NCI-H748 (cell line): ENCODE measurements around the gene ARMCX2.
"Not testable (repeated sequence)": the region's sequence is repeated elsewhere in the genome, so short reads cannot be mapped to it uniquely, and the experiment has no call there.

Experiments used
- DNase-seq: peaks from one replicate; lab custom pipeline; 2025; ENCODE audit not compliant: unreplicated experiment; lab: John Stamatoyannopoulos, UW

Gene ARMCX2

DNA sequence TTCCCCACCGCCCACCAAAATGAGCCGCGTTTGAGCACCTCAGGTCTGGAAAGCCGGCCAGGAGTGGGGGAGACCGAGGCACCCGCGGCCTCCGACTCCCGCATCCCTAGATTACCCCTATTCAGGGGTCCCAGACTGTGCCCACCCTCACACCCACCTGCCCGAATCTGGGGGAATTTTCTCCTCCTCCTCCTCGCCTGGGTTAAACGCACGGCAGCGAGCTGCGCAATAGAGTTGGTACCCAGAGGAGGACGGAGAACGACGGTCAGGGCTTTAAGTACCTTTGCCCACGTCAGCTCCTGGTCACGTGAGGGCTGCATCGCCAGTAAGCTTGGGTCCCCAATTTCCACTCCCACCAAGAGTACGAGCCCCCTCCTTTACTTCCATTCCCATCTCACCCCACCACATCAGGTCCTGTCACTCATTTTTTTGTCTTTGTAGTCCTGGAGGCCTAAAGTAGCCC lies at the start of gene ARMCX2:
Gene ARMCX2 (minus strand): TSS at position 250 of the 463 bp plus-strand sequence. CDS start 2,262 bp downstream, outside the sequence.
- DNase-seq: peak; percentile 79

DNA sequence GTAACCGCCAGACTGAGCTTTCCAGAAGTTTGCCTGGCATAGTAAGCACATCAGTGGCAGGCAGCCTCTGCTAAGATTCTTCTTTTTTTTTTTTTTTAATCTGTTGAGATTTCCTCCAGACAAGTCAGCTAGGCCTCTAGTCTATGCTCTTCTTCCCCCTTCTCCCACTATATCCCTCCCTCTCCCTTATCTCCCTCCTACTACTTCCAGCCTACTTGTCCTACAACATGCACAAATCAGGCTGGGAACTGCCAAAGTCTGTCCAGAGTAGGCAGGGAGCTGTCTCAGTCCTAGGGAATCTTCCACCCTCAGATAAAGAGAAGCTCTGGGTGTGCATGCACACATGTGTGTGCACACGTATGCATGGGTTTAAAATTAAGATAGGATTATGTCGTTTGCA lies 49.7 kb upstream of the ARMCX2 start:
- no peak for DNase-seq

DNA sequence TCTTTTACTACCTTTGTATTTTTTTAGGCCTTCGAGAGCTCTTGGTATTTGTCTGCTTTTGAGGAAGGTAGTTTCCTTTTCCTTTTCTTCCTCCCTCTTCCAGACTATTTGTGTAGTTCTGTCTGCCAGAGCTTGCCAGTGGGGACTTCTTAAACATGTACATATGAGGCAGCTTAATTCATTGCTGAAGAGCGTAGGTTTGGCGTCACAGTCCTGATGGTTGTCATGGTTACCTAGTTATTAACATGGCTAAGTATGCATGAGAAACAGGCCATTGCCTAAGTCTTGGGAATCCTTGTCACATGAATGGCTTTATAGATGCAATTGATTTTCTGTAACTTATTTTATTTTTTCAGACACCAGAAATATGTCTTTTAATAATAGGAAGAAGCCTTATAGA lies 48.5 kb upstream of the ARMCX2 start:
- DNase-seq: peak; percentile 32

DNA sequence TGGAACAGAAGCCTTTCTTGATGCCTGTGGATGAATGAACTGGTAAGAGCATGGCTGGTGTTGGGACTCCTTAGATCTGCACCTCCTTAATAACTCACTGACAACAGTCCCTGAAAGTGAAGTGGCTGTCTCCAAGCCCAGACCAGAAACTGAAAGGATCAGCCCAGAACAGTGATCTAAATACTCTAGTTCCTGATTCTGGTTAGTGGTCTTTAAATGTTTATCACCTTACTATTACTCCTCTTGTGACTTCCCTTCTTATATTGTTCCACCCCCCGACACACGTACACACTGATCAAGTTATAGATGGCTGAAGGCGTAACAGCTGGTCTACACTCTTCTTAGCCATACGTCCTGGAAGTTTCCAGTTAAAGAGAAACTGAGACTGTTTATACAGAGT lies 33.8 kb upstream of the ARMCX2 start:
- DNase-seq: no peak

- DNase-seq: no peak
Observed at GRCh38 chrX:101691835-101692234, 32.2 kb upstream of the ARMCX2 start.

- no peak for DNase-seq
Observed at GRCh38 chrX:101686574-101686973, 26.9 kb upstream of the ARMCX2 start.

DNA sequence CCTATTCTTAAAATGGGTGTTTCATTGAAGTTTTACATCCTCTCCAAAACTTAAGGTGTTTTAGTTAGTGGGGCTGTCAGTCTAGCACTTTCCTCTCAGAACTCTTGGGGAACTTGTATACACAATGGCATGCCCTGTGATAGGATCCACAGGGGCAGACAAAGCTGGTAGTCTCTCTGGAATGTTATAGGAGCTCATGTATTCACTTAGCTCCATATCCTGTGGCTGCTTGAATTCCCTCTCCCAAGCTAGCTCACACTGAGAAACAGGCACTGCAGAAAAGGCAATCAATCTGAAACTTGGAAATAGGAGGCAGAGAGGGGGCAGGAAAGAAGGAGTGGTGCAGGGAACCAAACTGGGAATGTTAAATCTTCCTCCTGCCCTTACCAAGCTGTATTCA lies 26.3 kb upstream of the ARMCX2 start:
- DNase-seq: no peak

DNA sequence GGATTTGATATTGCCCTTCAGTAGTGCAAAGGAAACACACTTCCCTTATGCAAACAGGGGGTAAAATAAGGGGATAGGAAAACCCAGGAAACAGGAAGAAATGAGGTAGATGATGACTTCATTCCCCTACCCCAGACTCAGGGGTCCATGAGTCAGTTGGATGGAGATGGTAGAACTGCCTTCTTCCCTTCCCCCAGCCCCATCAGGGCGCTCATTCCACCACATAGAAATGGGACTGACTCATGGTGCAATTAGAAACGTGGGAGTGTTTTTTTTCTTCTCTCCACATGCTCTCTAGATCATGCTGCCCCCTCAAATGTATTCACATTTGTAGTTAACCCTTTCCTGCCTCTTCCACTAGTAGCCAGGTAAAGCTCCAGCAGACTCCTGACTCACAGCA lies 23.1 kb upstream of the ARMCX2 start:
- no peak for DNase-seq

DNA sequence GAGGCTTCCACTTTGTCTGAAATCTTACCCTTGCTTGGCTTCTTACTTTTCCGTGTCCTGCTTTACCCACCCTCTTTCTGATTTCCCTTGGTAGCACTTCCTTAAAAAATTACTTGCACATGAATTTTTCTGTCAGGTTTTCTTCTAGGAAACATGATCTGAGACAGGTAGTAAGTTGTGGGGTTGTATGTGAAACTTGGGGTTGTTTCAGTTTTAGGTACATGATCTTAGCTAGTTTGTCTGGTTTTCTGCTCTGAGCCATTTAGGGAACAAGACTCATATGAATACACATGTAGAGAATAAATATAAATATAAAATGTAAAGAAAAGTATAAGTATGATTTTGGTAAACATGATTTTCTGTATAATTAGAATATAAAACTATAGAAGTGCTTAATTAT lies 17.4 kb upstream of the ARMCX2 start:
- DNase-seq: no peak

DNA sequence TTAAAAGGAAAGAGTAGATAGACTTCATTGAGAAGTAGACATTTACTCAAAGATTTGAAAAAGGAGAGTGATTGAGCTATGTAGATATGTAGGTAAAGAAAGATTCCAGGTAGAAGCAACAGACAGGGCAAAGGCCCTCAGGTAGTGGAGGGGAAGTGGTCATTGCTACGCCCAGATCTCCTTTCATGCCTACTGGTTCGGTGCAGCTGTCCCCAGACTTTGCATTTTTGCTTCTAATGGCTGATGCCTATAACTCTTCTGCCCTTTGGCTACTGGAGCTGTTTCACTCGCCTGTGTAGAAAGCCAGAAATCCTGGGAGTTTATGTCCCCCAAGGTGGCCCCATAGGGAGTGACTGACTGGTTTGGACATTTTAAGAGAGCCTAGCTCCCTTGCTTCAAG lies 16.9 kb upstream of the ARMCX2 start:
- no peak for DNase-seq

DNA sequence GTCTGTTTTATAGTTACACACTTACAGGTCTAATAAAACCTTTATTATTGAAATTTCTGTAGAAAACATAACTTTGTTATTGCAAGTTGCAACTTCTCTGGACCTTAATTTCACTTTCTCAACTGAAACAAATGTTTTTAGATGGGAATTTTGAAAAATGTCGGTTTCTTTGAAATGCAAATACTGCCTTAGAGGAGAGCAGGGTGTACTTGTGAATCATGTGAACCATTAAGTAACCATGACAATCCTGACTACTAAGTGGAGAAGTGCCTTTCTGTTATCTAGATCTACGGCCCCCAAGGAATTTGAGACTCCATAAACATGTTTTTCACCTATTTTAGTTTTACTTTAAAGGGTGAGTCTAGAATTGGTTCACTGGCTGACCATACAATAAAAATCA lies 8.5 kb upstream of the ARMCX2 start:
- DNase-seq: no peak

DNA sequence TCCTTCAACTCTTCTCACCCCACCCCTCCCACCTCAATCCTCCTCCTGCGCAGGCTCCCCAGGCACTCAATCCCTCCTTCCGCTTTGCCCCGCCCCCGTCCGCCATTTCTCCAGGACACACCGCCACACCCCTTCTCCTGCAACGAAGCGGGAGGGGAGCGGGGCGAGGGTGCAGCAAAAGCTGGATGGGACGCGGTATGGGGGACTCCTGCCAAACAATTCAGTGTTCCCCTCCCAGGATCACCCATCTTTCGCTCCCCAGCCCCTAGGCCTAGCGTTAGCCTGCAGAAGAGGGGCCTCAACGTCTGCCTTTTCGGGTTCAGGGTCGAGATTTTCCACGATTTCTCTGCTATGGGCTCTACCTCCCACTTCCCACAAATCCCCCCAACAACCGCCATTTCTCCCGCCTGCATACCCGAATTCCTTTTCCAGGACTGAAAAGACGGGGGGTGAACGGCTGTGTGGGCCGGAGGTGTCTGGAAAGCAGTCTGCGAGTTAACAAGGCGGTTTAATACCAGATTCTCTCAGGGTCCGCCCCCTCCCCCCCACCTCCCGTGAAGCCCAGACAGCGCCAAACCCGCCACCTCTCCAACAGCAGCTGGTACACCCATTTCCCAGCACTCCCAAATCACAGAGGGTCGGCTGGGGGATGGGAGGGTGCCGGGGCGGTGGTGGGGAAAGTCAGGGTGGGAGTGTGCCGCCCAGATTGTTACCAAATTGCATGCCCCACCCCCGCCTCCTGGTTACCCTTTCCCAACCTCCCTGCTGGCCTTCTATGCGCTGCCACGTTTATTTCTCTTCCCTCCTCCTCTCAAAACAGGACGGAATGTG lies 774 bp downstream of the ARMCX2 start:
- DNase-seq: peak; percentile 78

- DNase-seq: no peak
Observed at GRCh38 chrX:101657495-101657894, 2.2 kb downstream of the ARMCX2 start.

DNA sequence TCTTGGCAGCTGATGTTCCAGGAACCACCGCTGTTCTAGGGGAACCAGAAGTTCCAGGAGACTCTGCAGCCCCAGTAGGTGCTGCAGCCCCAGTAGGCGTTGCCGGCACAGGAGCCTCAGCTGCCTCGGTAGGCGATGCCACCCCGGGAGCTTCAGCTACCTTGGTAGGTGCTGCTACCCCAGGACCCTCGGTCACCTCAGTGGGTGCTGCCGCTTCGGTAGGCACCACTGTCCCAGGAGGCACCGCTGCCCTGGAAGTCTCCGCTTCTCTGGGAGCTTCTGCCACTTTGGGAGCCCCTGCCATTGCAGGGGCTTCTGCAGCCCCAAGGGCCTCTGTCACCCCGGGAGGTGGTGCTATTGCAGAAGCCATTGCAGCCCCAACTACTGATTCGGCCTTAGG lies 2.8 kb downstream of the ARMCX2 start:
- DNase-seq: no peak

DNA sequence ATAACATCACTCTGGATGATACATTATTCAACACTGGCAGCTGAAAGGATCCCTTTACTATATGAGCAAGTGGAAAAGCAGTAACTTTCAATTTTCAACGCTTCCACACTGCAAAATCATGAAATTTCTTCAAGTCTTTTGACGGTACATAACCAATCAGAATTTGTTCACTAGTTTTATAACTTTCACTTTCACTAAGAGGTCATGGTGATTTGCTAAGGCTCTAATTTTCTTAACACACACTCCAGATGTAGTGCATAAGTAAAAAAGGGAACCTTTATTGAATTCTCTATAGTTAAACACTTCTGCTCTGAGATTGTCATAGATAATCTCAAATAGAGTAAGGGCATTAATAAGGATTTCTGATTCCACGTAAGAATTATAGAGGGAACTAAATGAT lies 4.1 kb downstream of the ARMCX2 start:
- DNase-seq: no peak

DNA sequence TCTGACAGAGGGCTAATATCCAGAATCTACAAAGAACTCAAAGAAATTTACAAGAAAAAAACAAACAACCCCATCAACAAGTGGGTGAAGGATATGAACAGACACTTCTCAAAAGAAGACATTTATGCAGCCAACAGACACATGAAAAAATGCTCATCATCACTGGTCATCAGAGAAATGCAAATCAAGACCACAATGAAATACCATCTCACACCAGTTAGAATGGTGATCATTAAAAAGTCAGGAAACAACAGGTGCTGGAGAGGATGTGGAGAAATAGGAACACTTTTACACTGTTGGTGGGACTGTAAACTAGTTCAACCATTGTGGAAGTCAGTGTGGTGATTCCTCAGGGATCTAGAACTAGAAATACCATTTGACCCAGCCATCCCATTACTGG lies 11.9 kb downstream of the ARMCX2 start:
- DNase-seq: not testable (repeated sequence)

DNA sequence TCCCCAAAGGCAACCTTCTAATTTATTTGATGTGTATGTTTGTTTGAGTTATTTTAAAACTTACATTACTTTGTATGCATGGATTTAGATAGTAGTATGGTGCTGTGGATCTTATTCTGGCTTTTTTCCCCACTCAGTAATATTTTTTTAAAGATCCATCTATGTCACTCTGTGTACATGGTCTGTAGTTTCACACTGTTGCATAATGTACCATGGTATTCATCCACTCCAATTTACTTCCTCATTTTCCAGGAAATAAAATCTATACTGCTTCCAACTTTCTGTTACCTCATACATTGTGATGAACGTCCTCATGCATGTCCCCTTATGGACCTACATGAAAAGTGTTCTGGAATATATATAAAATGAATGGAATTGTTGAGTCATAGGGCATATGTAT lies 17.6 kb downstream of the ARMCX2 start:
- no peak for DNase-seq

GRCh38 chrX:101639583-101639982 lies 20.1 kb downstream of the ARMCX2 start:
- no peak for DNase-seq

- DNase-seq: peak; percentile 72
Observed at GRCh38 chrX:101619364-101619763, 40.3 kb downstream of the ARMCX2 start.

GRCh38 chrX:101617211-101618191 lies 42.1 kb downstream of the ARMCX2 start, which contains the start of gene ARMCX6:
Gene ARMCX6 (minus strand): TSS chrX:101618000. CDS start chrX:101616620, 1,380 bp downstream.
- DNase-seq: peak; percentile 86

- peak; percentile 72 for DNase-seq
Observed at GRCh38 chrX:101605728-101606127, 53.9 kb downstream of the ARMCX2 start.
